CD4-positive, alpha-beta T cell treated with Interleukin-17A for 1 hour (primary cell): ENCODE data around the gene CSF1.
"Not testable (repeated sequence)": the region's sequence is repeated elsewhere in the genome, so short reads cannot be mapped to it uniquely, and the experiment has no call there.

Source experiments
- DNase-seq: peaks from one replicate; pipeline ENCODE4 v3.0.0-alpha.2; 2020

The CSF1 gene

GRCh38 chr1:109910123-109910962 lies at the start of gene CSF1:
Gene CSF1 (plus strand): TSS chr1:109910849. CDS start chr1:109911024, 175 bp downstream.
- DNase-seq, result peak; percentile 85

- not testable (repeated sequence) for DNase-seq
Measured at GRCh38 chr1:109861616-109862015, 49.0 kb upstream of the CSF1 start.

GRCh38 chr1:109863667-109864046 lies 47.0 kb upstream of the CSF1 start:
- no peak for DNase-seq

- DNase-seq, result peak; percentile 35
Measured at GRCh38 chr1:109864047-109864822, 46.4 kb upstream of the CSF1 start.

GRCh38 chr1:109864930-109865612 lies 45.6 kb upstream of the CSF1 start:
- no peak for DNase-seq

- DNase-seq, result no peak
Measured at GRCh38 chr1:109866071-109866470, 44.6 kb upstream of the CSF1 start.

- DNase-seq, result peak; percentile 29
Measured at GRCh38 chr1:109873278-109874175, 37.1 kb upstream of the CSF1 start.

GRCh38 chr1:109874445-109874844 lies 36.2 kb upstream of the CSF1 start:
- DNase-seq, result no peak

GRCh38 chr1:109875874-109876273 lies 34.8 kb upstream of the CSF1 start:
- DNase-seq, result no peak

- DNase-seq, result no peak
Measured at GRCh38 chr1:109876617-109877316, 33.9 kb upstream of the CSF1 start.

GRCh38 chr1:109877317-109877771 lies 33.3 kb upstream of the CSF1 start:
- no peak for DNase-seq

- no peak for DNase-seq
Measured at GRCh38 chr1:109877776-109878175, 32.9 kb upstream of the CSF1 start.

GRCh38 chr1:109878531-109879104 lies 32.0 kb upstream of the CSF1 start:
- no peak for DNase-seq

GRCh38 chr1:109879371-109879770 lies 31.3 kb upstream of the CSF1 start:
- not testable (repeated sequence) for DNase-seq

GRCh38 chr1:109879881-109880525 lies 30.6 kb upstream of the CSF1 start:
- DNase-seq, result no peak

GRCh38 chr1:109880971-109881894 lies 29.4 kb upstream of the CSF1 start:
- DNase-seq, result no peak

- no peak for DNase-seq
Measured at GRCh38 chr1:109881906-109882287, 28.8 kb upstream of the CSF1 start.

GRCh38 chr1:109882288-109883245 lies 28.1 kb upstream of the CSF1 start:
- no peak for DNase-seq
